Measurements from ENCODE around the gene HIVEP3.

GRCh38 chr1:41800311-41800829, 118.4 kb downstream of the HIVEP3 start:
- no peak for TF ChIP-seq ZNF423 (CRISPR knock-in tag; IDR thresholded peaks at IDR 0.05)
- no peak for TF ChIP-seq CTCF (IDR thresholded peaks at IDR 0.05)
- no peak for TF ChIP-seq NR2C2 (CRISPR knock-in tag; IDR thresholded peaks at IDR 0.05)
- TF ChIP-seq USF1 (CRISPR knock-in tag; IDR thresholded peaks at IDR 0.05), result no peak
- no peak for TF ChIP-seq ZNF416 (CRISPR knock-in tag; IDR thresholded peaks at IDR 0.05)
- TF ChIP-seq MXD4 (CRISPR knock-in tag; IDR thresholded peaks at IDR 0.05; ENCODE audit: borderline replicate concordance), result no peak
- TF ChIP-seq ZNF138 (CRISPR knock-in tag; conservative IDR thresholded peaks at IDR 0.05), result no peak
- TF ChIP-seq CREB1 (CRISPR knock-in tag; IDR thresholded peaks at IDR 0.05), result no peak
- no peak for TF ChIP-seq SP1 (CRISPR knock-in tag; conservative IDR thresholded peaks at IDR 0.05)

All from WTC11 (cell line).